Stimulated activated CD8-positive, alpha-beta memory T cell treated with anti-CD3 and anti-CD28 coated beads, Interleukin-12 subunit alpha, Interleukin-12 subunit beta, amount 100 ng/mL, for 24 hours (primary cell): ENCODE measurements around the gene SLC35D3.
"Not testable (repeated sequence)": the region's sequence is repeated elsewhere in the genome, so short reads cannot be mapped to it uniquely, and the experiment has no call there.

Experiments
- DNase-seq: peaks from one replicate; pipeline ENCODE4 v3.0.0-alpha.2; 2020; ENCODE audit errors: extremely low read depth

The SLC35D3 gene

DNA sequence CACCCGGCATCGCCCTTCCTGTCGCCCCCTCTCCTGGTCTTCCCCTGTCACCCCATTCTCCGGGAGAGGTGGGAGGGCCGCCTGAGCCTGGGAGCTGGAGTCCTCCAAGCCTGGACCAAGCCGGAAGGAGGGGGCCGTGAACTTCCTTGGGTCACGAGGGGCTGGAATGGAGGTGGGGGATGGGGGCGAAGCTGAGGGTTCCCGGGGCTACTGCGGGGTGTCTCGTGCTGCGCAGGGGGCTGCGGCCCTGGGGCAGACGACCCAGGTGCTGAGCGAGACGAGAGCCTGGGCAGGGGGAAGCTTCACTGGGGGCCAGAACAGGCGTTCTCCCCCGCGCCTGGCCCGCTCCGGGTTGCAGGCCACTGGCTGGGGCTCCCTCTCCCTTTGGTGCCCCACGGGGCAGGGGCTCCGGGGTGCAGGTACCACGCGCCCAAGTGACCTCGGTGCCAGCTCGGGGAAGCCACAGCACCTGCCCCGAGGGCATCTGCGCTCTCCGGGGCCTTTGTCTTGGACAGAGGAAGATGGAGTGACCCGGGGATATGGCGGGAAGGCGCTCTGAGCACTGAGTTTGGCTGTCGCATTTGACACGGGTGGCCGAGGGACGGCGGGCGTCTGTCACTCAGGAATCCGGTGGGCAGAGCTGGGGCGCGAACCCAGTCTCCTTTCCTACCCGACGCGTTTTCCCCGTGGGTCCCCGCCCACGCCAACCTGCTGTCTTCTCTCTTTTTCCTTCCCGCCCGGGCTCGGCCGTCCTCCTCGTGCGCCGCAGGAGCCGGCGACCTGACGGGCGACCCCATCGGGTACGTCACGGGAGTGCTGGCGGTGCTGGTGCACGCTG lies 1.2 kb downstream of the SLC35D3 start:
- DNase-seq: no peak

DNA sequence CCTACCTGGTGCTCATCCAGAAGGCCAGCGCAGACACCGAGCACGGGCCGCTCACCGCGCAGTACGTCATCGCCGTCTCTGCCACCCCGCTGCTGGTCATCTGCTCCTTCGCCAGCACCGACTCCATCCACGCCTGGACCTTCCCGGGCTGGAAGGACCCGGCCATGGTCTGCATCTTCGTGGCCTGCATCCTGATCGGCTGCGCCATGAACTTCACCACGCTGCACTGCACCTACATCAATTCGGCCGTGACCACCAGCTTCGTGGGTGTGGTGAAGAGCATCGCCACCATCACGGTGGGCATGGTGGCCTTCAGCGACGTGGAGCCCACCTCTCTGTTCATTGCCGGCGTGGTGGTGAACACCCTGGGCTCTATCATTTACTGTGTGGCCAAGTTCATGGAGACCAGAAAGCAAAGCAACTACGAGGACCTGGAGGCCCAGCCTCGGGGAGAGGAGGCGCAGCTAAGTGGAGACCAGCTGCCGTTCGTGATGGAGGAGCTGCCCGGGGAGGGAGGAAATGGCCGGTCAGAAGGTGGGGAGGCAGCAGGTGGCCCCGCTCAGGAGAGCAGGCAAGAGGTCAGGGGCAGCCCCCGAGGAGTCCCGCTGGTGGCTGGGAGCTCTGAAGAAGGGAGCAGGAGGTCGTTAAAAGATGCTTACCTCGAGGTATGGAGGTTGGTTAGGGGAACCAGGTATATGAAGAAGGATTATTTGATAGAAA lies 2.0 kb downstream of the SLC35D3 start:
- DNase-seq: no peak

DNA sequence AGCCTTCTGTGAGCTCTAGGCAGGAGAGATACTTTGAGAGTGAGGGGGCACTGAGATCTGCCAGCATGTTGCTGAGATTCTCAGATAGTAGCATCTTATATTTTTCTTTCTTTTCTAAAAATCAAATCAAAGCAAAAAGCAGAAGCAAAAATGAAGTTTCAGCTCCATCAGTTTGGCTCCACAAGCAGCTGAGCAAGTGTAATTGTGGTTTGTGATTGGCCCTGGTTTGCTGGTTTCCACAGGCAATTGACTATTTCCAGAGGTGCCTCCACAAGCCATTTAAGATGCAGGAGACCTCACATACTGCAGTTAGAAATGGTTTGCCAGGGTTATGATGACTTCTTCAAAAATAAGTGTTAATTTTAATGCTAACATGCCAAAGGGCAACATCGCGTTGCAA lies 4.3 kb downstream of the SLC35D3 start:
- DNase-seq: no peak

DNA sequence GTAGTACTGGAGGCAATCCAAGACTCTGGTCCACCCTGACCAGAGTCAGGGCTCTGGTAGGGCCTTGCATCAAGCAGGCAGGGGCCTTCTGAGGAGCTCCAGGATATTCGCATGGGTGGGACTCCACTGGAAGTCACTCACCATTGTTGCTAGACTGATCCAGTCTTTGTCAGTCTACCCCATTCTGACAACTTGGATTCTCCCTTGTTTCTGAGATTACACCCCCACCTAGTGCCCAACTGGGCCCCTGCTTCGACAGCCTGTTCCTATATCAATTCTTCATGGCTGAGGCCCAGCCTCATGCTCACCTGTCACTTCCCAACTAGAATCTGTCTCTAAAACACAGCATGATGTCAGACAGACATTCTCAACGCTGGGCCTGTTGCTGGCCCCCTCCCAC lies 5.2 kb downstream of the SLC35D3 start:
- DNase-seq: no peak

DNA sequence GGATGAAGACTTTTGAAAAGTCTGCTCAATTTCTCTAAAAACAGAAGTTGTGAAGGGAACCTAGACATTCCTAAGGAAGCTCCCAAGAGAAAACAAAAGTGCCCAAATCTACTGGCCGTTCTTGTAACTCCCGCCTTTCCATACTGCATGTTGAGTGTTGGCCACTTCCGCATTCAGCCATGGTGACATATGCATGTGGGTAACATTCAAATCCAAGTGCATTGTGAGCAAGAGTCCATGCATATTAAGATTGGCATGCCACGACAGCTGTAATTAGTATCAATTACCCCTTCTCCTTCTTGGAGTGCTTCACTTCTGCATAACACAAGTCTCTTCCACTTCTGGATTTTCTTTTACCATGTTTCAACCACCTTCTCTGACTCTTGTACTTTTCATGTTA lies 8.4 kb downstream of the SLC35D3 start:
- DNase-seq: no peak

DNA sequence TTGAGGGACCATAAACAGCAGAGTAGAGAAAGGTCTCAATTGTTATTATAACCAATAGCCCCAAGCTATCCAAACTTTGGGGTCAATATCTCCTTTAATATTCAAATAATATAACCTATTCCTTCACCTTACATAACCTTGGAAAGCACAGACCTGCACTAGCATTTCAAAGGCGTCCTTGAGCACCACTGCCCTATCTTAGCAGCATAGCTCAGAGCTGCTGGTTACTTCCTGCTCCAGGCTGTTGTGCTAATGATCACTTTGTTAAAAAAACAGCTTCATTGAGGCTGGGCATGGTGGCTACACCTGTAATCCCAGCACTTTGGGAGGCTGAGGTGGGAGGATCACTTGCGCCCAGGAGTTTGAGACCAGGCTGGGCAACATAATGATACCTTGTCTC lies 10.5 kb downstream of the SLC35D3 start:
- DNase-seq: no peak

DNA sequence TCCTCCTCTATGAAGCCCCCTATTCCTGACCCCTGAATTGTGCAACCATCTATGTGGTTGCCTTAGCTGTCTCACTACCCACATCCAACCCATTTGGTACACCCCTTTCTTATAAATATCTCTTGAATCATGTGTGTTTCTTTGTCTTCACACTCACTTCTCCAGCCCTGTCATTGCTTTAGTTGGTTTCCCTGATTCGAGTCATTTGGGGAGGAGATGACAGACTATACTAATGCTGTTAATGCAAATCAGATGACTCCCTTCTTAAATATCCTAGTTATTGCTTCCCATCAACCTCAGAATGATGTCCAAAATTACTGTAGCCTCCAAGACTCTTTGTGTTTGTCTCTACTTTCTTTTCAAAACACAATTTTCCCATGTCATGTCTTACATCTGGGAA lies 23.0 kb downstream of the SLC35D3 start:
- no peak for DNase-seq

DNA sequence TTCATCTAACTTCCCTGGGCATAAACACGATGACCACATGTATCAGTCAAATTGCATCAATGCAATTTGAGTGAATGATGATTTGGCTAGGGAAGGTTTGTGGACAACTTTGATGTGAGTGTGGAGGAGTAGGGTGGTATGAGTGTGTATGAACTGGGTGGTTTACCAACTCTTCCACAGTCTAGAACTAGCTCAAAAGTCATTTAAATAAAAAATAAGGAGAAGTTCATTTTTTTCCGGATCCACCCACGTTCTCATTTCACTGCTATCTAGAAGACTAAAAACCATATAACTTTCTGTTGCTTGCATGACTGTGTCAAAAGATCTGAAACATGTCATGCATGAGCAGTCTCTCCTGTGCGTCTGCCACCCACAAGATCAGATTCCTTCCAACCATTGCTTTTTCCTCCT lies 23.6 kb downstream of the SLC35D3 start:
- DNase-seq: no peak

DNA sequence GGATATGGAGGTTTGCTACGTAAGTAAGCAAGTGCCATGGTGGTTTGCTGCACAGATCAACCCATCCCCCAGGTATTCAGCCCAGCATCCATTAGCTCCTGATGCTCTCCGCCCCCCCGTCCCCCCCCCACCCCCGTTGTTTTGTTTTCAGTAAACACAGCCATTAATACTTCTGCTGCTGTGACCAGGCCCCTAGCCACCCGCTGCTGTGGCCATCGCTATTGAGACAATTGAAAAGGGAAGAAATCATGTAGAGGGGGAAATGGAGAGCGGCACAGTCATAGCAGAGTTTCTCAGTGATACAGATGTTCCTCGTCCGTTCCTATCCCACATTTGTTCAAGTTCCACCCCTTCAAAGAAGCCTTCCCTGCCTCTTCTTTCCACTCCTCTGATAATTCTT lies 24.9 kb downstream of the SLC35D3 start:
- no peak for DNase-seq

DNA sequence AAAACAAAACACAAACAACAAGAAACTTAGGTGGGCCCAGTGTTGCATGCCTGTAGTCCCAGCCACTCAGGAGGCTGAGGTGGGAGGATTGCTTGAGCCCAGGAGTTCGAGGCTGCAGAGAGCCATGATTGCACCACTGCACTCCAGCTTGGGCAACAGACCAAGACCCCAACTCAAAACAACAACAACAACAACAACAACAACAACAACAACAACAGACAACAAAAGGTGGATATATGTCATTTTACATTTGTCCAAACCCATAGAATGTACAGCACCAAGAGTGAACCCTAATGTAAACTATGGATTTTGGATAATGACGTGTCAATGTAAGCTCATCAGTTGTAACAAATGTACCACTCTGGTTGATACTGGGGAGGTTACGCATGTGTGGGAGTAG lies 27.9 kb downstream of the SLC35D3 start:
- not testable (repeated sequence) for DNase-seq

DNA sequence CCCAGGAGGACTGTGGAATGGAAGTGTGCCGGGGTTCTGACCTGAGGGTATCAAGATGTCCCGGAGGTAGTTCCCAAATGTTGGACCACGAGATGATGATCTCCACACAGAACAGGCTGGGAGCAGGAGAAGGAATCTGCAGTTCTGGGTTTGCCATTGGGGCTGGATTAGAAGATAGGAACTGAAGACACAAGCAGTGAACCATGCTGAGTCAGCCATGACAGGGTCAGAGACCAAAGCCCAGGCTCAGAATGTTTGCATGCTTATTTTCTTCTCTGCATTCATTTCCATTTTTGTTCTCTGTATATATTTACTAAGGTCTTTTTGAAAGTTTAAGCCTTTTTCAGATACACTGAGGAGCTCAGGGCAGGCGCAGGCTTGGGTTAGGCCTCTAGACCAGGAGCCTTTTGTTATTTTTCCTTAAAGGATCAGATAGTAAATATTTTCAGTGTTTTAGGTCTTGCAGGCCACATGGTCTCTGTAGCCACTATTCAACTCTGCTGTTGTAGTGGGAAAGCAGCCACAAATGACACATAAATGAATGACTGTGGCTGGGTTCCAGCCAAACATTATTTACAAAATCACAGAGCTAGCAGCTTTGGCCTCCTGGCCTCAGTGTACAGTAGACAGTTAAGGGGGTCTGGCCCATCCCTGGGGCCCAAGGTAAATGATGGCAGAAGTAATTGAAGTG lies 28.5 kb downstream of the SLC35D3 start:
- no peak for DNase-seq

DNA sequence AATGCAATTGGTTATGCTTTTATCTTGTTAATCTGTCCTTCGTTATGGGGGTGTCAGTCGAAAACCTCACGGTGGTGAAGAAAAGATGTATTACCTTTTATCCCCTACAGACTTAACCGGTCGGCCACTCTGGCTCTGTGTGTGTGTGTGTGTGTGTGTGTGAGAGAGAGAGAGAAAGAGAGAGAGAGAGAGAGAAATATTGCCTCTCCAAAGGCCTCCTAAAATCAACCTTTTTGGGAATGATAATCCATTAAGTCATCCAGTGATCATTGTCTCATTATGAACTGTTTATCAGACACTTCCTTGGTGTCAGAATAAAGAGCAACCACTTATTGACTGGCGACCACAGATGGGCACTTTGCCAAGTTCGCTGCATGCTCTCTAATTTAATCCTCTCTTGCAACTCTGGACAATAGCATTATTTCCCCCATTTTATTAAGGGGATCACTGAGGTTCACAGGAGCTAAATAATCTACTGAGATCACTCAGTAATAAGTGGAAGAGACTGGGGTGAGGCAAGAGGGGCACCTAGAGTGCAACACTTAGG lies 30.7 kb downstream of the SLC35D3 start:
- DNase-seq: no peak

DNA sequence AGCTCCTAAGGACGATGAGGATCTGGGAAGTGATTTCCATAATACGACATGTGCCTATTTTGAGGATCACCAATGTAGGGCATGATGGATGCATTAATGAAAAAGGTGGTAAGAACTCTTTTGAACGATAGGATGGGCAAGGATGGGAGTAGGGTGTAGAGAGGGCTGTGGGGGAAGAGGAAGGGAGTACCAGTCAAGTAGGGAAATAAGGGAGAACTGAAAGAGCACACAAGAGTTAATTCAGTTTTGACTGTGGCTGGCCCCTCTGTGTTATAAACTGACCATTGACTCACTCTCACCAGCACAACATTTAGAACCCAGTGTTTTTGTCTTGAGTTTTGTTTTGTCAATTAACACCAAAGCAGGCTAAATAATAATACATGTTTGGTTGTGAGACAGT lies 33.0 kb downstream of the SLC35D3 start:
- DNase-seq: no peak

DNA sequence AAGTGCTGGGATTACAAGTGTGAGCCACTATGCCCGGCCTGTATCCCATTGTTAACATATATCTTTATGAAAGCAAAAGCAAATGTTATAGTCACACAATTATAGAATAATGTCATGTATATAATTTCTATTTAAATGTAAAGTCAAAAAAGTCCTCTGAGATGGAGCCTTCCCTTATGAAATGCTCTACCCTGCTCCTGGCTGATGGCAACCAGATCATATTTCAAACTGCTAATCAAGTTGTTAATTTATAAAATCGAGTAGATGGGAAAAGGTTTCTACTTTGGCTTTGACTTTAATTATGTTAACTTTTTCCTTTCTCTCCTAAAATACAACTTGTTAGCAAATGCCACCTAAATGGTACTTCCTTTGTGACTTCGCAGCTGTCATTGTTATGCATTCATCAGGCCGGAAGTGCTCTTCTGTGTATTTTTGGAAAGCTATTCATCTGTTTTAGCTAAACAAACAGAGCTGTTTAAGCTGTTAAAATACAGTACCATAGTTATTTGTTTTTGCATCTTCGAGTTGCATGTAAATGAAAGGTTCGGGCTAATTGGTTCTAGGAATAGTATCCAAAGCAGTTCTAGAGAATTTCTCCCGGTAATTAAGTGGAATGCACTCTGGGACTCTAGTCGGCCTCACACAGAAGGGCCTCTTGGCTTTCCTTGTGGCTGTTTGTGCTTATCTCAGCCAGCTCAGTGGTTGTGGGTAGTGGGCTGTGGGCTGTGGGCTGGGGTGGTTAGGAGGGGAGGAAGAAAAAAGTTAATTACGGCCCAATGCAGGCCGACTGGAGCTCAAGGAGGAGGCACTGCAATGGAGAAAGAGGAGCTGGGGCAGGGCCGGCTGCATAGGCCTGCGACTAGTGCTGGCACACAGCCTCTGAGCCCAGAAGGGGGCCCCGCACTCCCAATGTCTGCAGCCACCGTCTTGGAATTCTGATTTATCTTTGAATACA lies 34.8 kb downstream of the SLC35D3 start:
- no peak for DNase-seq

DNA sequence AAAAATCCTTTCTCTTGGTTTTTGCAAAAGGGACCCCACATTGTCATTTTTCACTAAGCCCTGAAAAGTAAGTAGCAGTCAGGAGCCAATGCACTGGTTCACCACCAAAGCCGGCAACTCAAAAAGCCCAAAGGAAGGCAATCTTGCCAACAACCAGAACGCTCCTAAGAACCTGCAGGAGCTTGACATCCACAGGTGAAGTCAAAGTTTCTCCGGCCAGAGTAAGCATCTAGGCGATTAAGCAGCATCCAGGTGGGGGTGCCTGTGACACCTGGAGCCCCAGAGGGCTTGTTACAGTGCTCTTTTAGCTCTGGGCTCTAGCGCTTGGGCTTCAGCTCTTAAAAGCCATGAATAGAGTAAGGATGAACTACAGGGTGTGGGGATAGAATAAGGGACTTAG lies 36.1 kb downstream of the SLC35D3 start:
- DNase-seq: no peak

DNA sequence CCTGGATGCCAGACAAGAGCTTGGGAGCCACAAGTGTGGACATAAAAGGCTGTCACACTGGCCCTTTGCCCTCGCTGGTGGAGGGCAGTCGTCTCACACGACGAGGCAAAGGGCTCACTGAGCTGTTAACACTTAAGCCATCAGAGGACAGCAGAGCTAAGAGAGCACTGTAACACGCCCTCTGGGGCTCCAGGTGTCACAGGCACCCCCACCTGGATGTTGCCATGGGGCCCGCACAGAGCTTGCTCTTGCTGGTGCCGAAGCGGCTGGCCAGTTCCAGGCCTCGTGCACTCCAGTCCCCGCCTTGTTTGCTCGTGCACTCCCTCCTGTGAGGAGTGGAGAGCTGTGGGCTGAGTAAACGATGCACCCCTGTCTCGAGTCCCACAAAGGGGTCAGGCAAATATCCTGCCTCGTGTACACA lies 37.4 kb downstream of the SLC35D3 start:
- DNase-seq: no peak

DNA sequence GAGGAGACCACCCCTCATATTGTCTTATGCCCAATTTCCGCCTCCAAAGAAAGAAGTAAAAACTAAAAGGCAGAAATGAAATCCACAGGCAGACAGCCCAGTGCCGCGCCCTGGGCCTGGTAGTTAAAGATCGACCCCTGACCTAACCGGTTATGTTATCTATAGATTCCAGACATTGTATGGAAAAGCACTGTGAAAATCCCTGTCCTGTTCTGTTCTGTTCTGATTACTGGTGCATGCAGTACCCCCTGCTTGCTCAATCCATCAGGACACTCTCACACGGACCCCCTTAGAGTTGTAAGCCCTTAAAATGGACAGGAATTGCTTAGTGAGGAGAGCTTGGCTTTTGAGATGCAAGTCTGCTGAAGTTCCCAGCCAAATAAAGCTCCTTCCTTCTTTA lies 37.8 kb downstream of the SLC35D3 start:
- DNase-seq: not testable (repeated sequence)

DNA sequence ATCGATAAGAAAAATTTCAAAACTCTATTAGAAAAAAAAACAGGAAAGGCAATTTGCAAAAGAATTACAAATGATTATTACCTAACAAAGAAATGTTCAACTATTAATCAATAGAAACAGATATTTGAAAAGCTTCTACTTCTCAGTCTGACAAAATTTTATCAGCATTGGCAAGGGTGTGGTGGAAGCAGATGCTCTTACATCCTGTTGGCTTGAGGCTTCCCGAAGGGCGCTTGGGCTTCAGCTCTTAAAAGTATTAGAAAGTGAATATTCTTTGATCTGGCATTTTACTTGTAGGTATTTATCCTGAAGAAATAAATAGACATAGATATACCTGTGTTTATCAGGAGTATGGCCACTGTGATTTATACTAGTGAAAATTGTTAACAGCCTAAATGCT lies 38.7 kb downstream of the SLC35D3 start:
- no peak for DNase-seq

DNA sequence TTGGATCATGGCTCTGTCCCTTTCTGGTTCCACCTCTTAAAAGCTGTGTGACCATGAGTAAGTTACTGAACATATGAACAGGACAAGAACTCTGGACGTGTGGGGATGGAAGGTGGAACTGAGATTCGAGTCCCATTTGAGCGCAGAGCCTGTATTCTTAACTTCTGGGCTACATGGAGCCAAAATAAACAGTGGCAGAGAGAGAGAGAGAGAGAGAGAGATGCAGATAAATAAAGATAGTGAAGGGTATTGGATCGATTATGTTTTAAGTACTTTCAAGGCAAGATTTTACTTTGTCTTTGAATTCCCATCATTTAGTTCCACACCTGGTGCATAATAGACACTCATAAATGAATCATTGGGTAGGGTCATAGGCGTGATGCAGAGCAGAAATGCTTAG lies 39.7 kb downstream of the SLC35D3 start:
- no peak for DNase-seq

DNA sequence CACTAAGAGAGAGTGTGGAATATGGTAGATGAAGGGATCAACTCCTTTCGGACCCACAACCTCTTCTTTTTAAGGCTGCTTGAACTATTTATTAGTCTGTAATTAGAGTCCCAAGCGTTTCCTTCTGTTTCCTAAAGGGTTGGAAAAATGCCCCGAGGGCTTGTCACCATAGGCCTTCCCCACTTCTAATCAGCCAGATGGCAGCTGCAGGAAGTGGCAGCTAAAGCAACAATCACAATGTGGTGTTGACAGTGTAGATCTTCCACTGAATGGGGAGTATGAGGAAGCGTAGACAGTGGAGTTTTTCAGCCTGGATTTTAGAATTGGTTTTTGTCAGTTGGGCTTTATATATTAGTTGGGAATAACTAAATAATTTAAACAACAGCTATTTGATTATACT lies 40.6 kb downstream of the SLC35D3 start:
- no peak for DNase-seq

DNA sequence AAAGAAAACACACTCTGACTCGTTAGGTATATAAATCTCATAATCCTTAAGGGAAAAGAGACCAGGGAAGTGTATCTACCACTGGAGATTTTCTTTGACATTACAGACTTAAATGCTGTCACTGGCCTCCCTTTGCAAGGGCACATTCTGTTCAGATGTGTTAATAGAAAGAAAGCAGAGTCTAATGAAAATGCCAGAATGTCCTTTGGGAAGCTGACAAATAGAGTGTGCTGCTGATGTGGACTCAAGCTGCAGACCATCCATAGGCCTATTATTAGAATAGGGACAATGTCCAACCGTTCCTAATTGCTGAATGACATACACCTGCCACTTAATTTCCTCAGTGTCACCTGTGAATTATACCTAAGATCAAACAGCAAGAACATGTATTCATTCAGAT lies 41.2 kb downstream of the SLC35D3 start:
- DNase-seq: no peak
